IgD-negative memory B cell (primary cell): ENCODE measurements around the gene COMMD7. TPM values are rescaled to one million over a fixed set of nuclear protein-coding genes. Genes with fewer than 3 reads are reported as not detected.

Experiments
- H3K27ac Mint-ChIP-seq, 3 donors: one replicate each; pipeline ENCODE4 v1.8.0; 2020 to 2022; ENCODE audit warnings: mild to moderate bottlenecking in 3 of 3, mixed read lengths in 3 of 3, moderate library complexity in 1 of 3
- H3K27me3 Mint-ChIP-seq: one replicate; pipeline ENCODE4 v1.8.0; 2021; ENCODE audit warnings: mixed read lengths
- H3K36me3 Mint-ChIP-seq: one replicate; pipeline ENCODE4 v1.8.0; 2020; ENCODE audit warnings: mild to moderate bottlenecking, mixed read lengths
- H3K4me1 Mint-ChIP-seq, 3 donors: one replicate each; pipeline ENCODE4 v1.8.0; 2020 to 2022; ENCODE audit warnings: mixed read lengths in 3 of 3, mild to moderate bottlenecking in 1 of 3
- H3K4me3 Mint-ChIP-seq, 4 donors: one replicate each; pipeline ENCODE4 v1.8.0; 2020 to 2022; ENCODE audit warnings: mild to moderate bottlenecking in 4 of 4, mixed read lengths in 4 of 4, moderate library complexity in 3 of 4
- H3K9me3 Mint-ChIP-seq, 3 donors: one replicate each; pipeline ENCODE4 v1.8.0; 2020 to 2021; ENCODE audit warnings: mixed read lengths in 3 of 3, mild to moderate bottlenecking in 1 of 3
- polyA plus RNA-seq: library from polyadenylated mRNA; unstranded; fragments of 300-500 nt; fragmentation: Illumina TruSeq; gene quantifications from one replicate; pipeline ENCODE4 v1.2.3, GENCODE V29; 2021

The COMMD7 gene
- polyA plus RNA-seq, 1 donor from 2014 or later, result 81.5 TPM

GRCh38 chr20:32660661-32661060 lies 82.6 kb downstream of the COMMD7 start:
- Mint-ChIP-seq H3K36me3 (peaks cover 2% of the 10 kb centered on the region), H3K4me1 (peaks cover 0 to 4% (median 0%) of the 10 kb centered on the region in 3 donors), H3K9me3 (peaks cover 0 to 3% (median 0%) of the 10 kb centered on the region in 3 donors), H3K4me3 (no peak overlapping the region), H3K27ac (peak overlapping the region in 1 of 3 donors; percentile 55), H3K27me3 (no peaks in the 10 kb centered on the region)

DNA sequence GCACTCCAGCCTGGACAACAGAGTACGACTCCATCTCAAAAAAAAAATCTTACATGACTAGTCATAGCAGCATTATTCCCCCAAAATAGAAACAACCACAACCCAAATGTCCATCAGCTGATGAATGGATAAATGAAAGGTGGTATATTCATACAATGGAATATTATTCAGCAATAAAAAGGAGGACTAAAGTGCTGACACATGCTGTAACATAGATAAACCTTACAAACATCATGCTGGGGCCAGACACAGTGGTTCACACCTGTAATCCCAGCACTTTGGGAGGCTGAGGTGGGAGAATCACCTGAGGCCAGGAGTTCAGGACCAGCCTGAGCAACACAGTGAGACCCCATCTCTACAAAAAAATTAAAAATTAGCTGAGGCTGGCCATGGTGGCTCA lies 86.4 kb downstream of the COMMD7 start:
- Mint-ChIP-seq H3K4me3 (no peak overlapping the region), H3K27me3 (peaks cover 1% of the 10 kb centered on the region), H3K27ac (no peak overlapping the region), H3K9me3 (peaks cover 0 to 3% (median 0%) of the 10 kb centered on the region in 3 donors), H3K4me1 (peaks cover 0 to 4% (median 1%) of the 10 kb centered on the region in 3 donors), H3K36me3 (peaks cover 2% of the 10 kb centered on the region)

DNA sequence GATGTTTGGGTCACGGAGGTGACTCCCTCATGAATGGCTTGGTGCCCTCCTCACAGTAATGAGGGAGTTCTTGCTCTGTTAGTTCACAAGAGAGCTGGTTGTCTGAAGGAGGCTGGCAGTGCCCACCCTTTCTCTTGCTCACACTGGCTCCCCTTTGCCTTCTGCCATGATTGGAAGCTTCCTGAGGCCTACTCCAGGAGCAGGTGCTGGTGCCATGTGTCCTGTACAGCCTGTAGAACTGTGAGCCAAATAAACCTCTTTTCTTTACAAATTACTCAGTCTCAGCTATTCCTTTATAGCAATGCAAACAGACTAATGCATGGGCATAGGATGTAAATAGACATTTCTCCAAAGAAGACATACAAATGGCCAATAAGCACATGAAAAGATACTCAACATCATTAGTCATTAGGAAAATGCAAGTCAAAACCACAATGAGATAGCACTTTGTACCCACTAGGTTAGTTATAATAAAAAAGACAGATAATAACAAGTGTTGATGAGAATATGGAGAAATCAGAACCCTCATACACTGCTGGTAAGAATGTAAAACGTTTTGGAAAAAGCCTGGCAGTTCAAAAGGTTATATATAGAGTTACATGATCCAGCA lies 87.3 kb downstream of the COMMD7 start:
- peak overlapping the region in 1 of 3 donors; percentile 69 for H3K27ac Mint-ChIP-seq
- H3K4me1 Mint-ChIP-seq, result peaks cover 0 to 8% (median 3%) of the 10 kb centered on the region in 3 donors
- no peak overlapping the region for H3K4me3 Mint-ChIP-seq
- peaks cover 2% of the 10 kb centered on the region for H3K36me3 Mint-ChIP-seq
- H3K9me3 Mint-ChIP-seq, result peaks cover 0 to 3% (median 0%) of the 10 kb centered on the region in 3 donors
- peaks cover 1% of the 10 kb centered on the region for H3K27me3 Mint-ChIP-seq

- Mint-ChIP-seq H3K4me1 (peaks cover 0 to 8% (median 3%) of the 10 kb centered on the region in 3 donors), H3K9me3 (no peaks in the 10 kb centered on the region), H3K4me3 (peak overlapping the region in 1 of 4 donors; percentile 66), H3K27me3 (peaks cover 4% of the 10 kb centered on the region), H3K27ac (peak overlapping the region in 1 of 3 donors; percentile 19), H3K36me3 (no peaks in the 10 kb centered on the region)
Measured at GRCh38 chr20:32652739-32653526, 90.3 kb downstream of the COMMD7 start.

Other genes with a start within 250 kb of the COMMD7 start
- 7.3 TPM for gene NOL4L, start 158.1 kb downstream of the COMMD7 start, polyA plus RNA-seq
- gene C20orf203, start 69.5 kb downstream of the COMMD7 start, polyA plus RNA-seq, result 0.11 TPM
- not detected for gene DNMT3B, start 18.9 kb upstream of the COMMD7 start, polyA plus RNA-seq
- gene MAPRE1, start 76.5 kb upstream of the COMMD7 start, polyA plus RNA-seq, result 65.3 TPM
- not detected for gene EFCAB8, start 115.5 kb upstream of the COMMD7 start, polyA plus RNA-seq